Parathyroid adenoma (tissue), 2 donors: ENCODE data around the gene SLC35A4.

Experiments
- H2AFZ ChIP-seq: fragments of 300-600 bp; sonication (generic); one replicate; pipeline ENCODE4 v1.7.0; 2017; ENCODE audit warnings: antibody characterized with exemption, mild to moderate bottlenecking
- H3K27ac ChIP-seq: fragments of 300-600 bp; sonication (generic); one replicate; pipeline ENCODE4 v1.7.0; 2017
- H3K27me3 ChIP-seq: fragments of 300-600 bp; sonication (generic); one replicate; pipeline ENCODE4 v1.7.0; 2017; ENCODE audit warnings: low read length; ENCODE audit not compliant: control insufficient read depth, insufficient read depth
- H3K36me3 ChIP-seq: fragments of 300-600 bp; sonication (generic); one replicate; pipeline ENCODE4 v1.7.0; 2017; ENCODE audit warnings: low read length; ENCODE audit not compliant: control insufficient read depth, insufficient read depth
- H3K4me1 ChIP-seq: fragments of 300-600 bp; sonication (generic); one replicate; pipeline ENCODE4 v1.7.0; 2017; ENCODE audit warnings: control low read depth
- H3K4me2 ChIP-seq: fragments of 300-600 bp; sonication (generic); one replicate; pipeline ENCODE4 v1.7.0; 2017; ENCODE audit warnings: low read length
- H3K4me3 ChIP-seq: fragments of 300-600 bp; sonication (generic); one replicate; pipeline ENCODE4 v1.7.0; 2017; ENCODE audit warnings: low read depth, low read length
- H3K79me2 ChIP-seq: fragments of 300-600 bp; sonication (generic); one replicate; pipeline ENCODE4 v1.7.0; 2017; ENCODE audit warnings: control low read depth
- H3K9ac ChIP-seq: fragments of 300-600 bp; sonication (generic); one replicate; pipeline ENCODE4 v1.7.0; 2017; ENCODE audit warnings: mild to moderate bottlenecking
- H3K9me3 ChIP-seq: fragments of 300-600 bp; sonication (generic); one replicate; pipeline ENCODE4 v1.7.0; 2017; ENCODE audit warnings: low read length; ENCODE audit not compliant: control insufficient read depth
- CTCF ChIP-seq: fragments of 300-600 bp; sonication (generic); IDR thresholded peaks from one replicate; pipeline ENCODE4 v1.7.0; 2017; ENCODE audit warnings: antibody characterized with exemption, mild to moderate bottlenecking
- donor health status: primary hyperparathyroidism.

The SLC35A4 gene

GRCh38 chr5:140603734-140604133 lies 39.1 kb downstream of the SLC35A4 start:
- Histone ChIP-seq H3K4me3 (no peak overlapping the region), H3K4me1 (no peaks in the 10 kb centered on the region), H3K27me3 (no peaks in the 10 kb centered on the region), H2AFZ (no peak overlapping the region), H3K79me2 (no peaks in the 10 kb centered on the region), H3K4me2 (no peak overlapping the region), H3K27ac (no peak overlapping the region), H3K9me3 (no peaks in the 10 kb centered on the region), H3K36me3 (no peaks in the 10 kb centered on the region), H3K9ac (no peak overlapping the region)
- TF ChIP-seq CTCF: no peak

DNA sequence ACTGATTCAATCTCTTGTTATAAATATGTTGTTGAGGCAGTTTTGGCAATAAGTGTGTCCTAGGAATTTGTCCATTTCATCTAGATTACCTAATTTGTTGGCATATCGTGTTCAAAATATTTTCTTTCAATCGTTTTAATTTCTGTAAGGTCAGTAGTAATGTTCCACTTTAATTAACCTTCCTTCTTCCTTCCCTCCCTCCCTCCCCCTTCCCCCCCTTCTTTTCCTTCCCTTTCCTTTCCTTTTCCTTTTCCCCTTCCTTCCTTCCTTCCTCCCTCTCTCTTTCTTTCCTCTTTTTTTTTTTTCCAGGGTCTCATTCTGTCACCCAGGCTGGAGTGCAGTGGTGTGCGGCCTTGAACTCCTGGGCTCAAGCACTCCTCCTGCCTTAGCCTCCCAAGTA lies 41.3 kb downstream of the SLC35A4 start:
- H3K4me2 ChIP-seq: no peak overlapping the region
- H3K27ac ChIP-seq: no peak overlapping the region
- no peaks in the 10 kb centered on the region for H3K27me3 ChIP-seq
- TF ChIP-seq CTCF: no peak
- H2AFZ ChIP-seq: no peak overlapping the region
- H3K4me3 ChIP-seq: no peak overlapping the region
- H3K9me3 ChIP-seq: no peaks in the 10 kb centered on the region
- H3K79me2 ChIP-seq: no peaks in the 10 kb centered on the region
- no peak overlapping the region for H3K9ac ChIP-seq
- H3K36me3 ChIP-seq: no peaks in the 10 kb centered on the region
- H3K4me1 ChIP-seq: no peaks in the 10 kb centered on the region

DNA sequence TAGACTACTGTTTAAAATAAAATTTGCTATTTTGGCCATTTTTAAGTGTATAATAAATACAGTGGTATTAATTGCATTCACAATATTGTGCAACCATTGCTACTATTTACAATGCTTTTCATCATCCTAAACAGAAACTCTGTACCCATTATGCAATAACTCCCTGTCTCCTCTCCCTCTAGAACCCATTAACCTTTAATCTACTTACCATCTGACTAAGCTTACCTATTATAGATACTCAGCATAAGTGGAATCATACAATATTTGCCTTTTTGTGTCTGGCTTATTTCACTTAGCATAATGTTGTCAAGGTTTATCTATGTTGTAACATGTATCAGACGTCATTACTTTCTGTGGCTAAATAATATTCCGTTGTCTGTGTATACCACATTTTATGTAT lies 42.4 kb downstream of the SLC35A4 start:
- Histone ChIP-seq H3K4me1 (no peaks in the 10 kb centered on the region), H3K79me2 (no peaks in the 10 kb centered on the region), H2AFZ (no peak overlapping the region), H3K9ac (no peak overlapping the region), H3K4me3 (no peak overlapping the region), H3K9me3 (no peaks in the 10 kb centered on the region), H3K36me3 (no peaks in the 10 kb centered on the region), H3K4me2 (no peak overlapping the region), H3K27ac (no peak overlapping the region), H3K27me3 (no peaks in the 10 kb centered on the region)
- TF ChIP-seq CTCF: no peak

- Histone ChIP-seq H3K9me3 (no peaks in the 10 kb centered on the region), H3K4me3 (no peak overlapping the region), H3K27me3 (no peaks in the 10 kb centered on the region), H3K9ac (no peak overlapping the region), H3K79me2 (no peaks in the 10 kb centered on the region), H3K36me3 (no peaks in the 10 kb centered on the region), H3K4me2 (no peak overlapping the region), H3K27ac (no peak overlapping the region), H3K4me1 (no peaks in the 10 kb centered on the region), H2AFZ (no peak overlapping the region)
- TF ChIP-seq CTCF: no peak
These were observed 44.1 kb downstream of the SLC35A4 start for GRCh38 chr5:140608722-140609121.

- Histone ChIP-seq H2AFZ (no peak overlapping the region), H3K9me3 (no peaks in the 10 kb centered on the region), H3K27ac (no peak overlapping the region), H3K27me3 (no peaks in the 10 kb centered on the region), H3K4me3 (no peak overlapping the region), H3K79me2 (no peaks in the 10 kb centered on the region), H3K4me2 (no peak overlapping the region), H3K36me3 (no peaks in the 10 kb centered on the region), H3K9ac (no peak overlapping the region), H3K4me1 (no peaks in the 10 kb centered on the region)
- TF ChIP-seq CTCF: no peak
These were observed 44.5 kb downstream of the SLC35A4 start for GRCh38 chr5:140609126-140609525.
